T-cell (primary cell): Measurements from ENCODE around the gene SLCO3A1. TPM values are rescaled to one million over a fixed set of nuclear protein-coding genes. Genes with fewer than 3 reads are reported as not detected.

Experiments
- ATAC-seq, 4 experiments: fragments of 200-7000 bp in 3 of 4; fragments of 150-1000 bp in 1 of 4; cut with Tn5 transposase; replicated peaks in 1 of 4; 1 replicate in 3 of 4; 2 replicates in 1 of 4; pipeline ENCODE4 v1.10.0; 2021; ENCODE audit warnings: moderate library complexity in 3 of 4, mild to moderate bottlenecking in 2 of 4, moderate number of reproducible peaks in 1 of 4
- CTCF ChIA-PET, 2 donors: fragments of 300-600 bp; sonication (Branson Sonifier 250); formaldehyde crosslinking; loops; one replicate each; lab custom pipeline; 2022; ENCODE audit warnings: antibody characterized with exemption in 2 of 2; lab: Charles Lee
- POLR2A ChIA-PET, 2 donors: fragments of 300-600 bp; sonication (Branson Sonifier 250); formaldehyde crosslinking; loops; one replicate each; lab custom pipeline; 2022; ENCODE audit warnings: antibody characterized with exemption in 2 of 2; lab: Charles Lee
- DNase-seq, 35 experiments: peaks; one replicate each; pipeline versions ENCODE4 v3.0.0 to v3.0.0-alpha.2; 2013 to 2023
- H3K27ac ChIP-seq: one replicate; pipeline ENCODE4 v1.5.1; 2013; ENCODE audit warnings: low read length
- H3K27me3 ChIP-seq, 2 experiments: replicated peaks in 1 of 2; 1 replicate in 1 of 2; 2 replicates in 1 of 2; pipeline versions ENCODE4 v1.6.1 to v1.7.0; 2013; ENCODE audit warnings: low read length in 1 of 2, mixed read lengths in 1 of 2; ENCODE audit not compliant: control insufficient read depth in 2 of 2, insufficient read depth in 2 of 2; ENCODE audit errors: extremely low read depth in 1 of 2
- H3K36me3 ChIP-seq, 2 donors: 1 replicate in 1 of 2; 2 replicates in 1 of 2; pipeline versions ENCODE4 v1.6.1 to v1.7.0; 2013; ENCODE audit warnings: low read length in 1 of 2; ENCODE audit not compliant: control insufficient read depth in 2 of 2, insufficient read depth in 1 of 2; ENCODE audit errors: extremely low read depth in 1 of 2
- H3K4me1 ChIP-seq, 2 experiments: 1 replicate in 1 of 2; 2 replicates in 1 of 2; pipeline versions ENCODE4 v1.6.1 to v1.7.0; 2013; ENCODE audit warnings: low read length in 2 of 2, mixed read lengths in 1 of 2; ENCODE audit not compliant: insufficient read depth in 2 of 2, control insufficient read depth in 1 of 2; ENCODE audit errors: extremely low read depth in 1 of 2
- H3K4me3 ChIP-seq, 2 donors: 1 replicate in 1 of 2; 2 replicates in 1 of 2; pipeline versions ENCODE4 v1.5.1 to v1.7.0; 2013; ENCODE audit warnings: mild to moderate bottlenecking in 2 of 2, low read length in 1 of 2, moderate library complexity in 1 of 2; ENCODE audit not compliant: control insufficient read depth in 1 of 2; ENCODE audit errors: extremely low read depth in 1 of 2
- H3K9me3 ChIP-seq: 2 replicates; pipeline ENCODE4 v1.7.0; 2013
- H3K27ac Mint-ChIP-seq, 2 donors: one replicate each; pipeline ENCODE4 v1.8.0; 2020 to 2021; ENCODE audit warnings: mild to moderate bottlenecking in 2 of 2, mixed read lengths in 2 of 2
- H3K27me3 Mint-ChIP-seq, 2 donors: one replicate each; pipeline ENCODE4 v1.8.0; 2021 to 2022; ENCODE audit warnings: mixed read lengths in 2 of 2
- H3K36me3 Mint-ChIP-seq: one replicate; pipeline ENCODE4 v1.8.0; 2021; ENCODE audit warnings: mixed read lengths
- H3K4me1 Mint-ChIP-seq, 3 donors: one replicate each; pipeline ENCODE4 v1.8.0; 2020 to 2022; ENCODE audit warnings: mixed read lengths in 3 of 3, mild to moderate bottlenecking in 1 of 3
- H3K4me3 Mint-ChIP-seq, 3 donors: one replicate each; pipeline ENCODE4 v1.8.0; 2020 to 2022; ENCODE audit warnings: mild to moderate bottlenecking in 3 of 3, mixed read lengths in 3 of 3, moderate library complexity in 3 of 3
- H3K9me3 Mint-ChIP-seq, 3 donors: one replicate each; pipeline ENCODE4 v1.8.0; 2020 to 2022; ENCODE audit warnings: mixed read lengths in 3 of 3
- WGBS: methylation state at CpG from one replicate; pipeline ENCODE4 v1.1.5; 2013; ENCODE audit warnings: missing lambda C conversion rate; ENCODE audit not compliant: insufficient coverage; 5-methylcytosine and 5-hydroxymethylcytosine counted together
- total RNA-seq, 35 experiments: library from RNA in 6 of 35; stranded (reverse) in 6 of 35; fragments of 120-200 nt in 1 of 35; gene quantifications; one replicate each; pipeline versions ENCODE4 v1.2.1 to v1.2.4 and lab custom pipeline; 2013 to 2026

SLCO3A1 gene
- total RNA-seq, 5 donors from 2014 or later (not counting 1 experiment from before 2014, with no cell fraction given) = 26.2 to 52.2 (median 38.7) TPM

DNA sequence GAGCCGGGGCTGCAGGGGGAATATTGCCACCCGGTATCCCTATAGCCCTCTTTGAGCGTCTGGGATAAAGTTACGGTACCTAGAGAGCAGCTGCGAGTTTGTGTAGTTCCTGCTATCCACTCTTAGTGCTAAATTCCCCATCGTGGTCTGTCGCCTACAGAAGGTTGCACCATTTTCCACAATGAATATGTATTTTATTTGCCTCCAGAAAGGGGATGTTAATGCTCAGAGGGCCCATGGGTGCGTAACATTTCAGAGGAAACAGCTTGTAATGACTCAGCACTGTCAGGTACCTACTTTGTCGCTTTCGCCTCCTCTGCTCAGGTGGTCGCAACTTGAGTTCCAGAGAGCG, 1.1 kb downstream of the SLCO3A1 start:
- H3K36me3 Mint-ChIP-seq = no peaks in the 10 kb centered on the region
- ChIA-PET POLR2A (interaction anchor here in 1 of 2 donors (0.6 kb wide), 1 partner anchor 40 kb away, joined by 3 read pairs; no protein-coding TSS in a partner anchor), CTCF (interaction anchor here in 1 of 2 donors (0.7 to 1.8 kb wide), 3 partner anchors 10 to 148 kb away, joined by 4 to 8 read pairs (median 4); no protein-coding TSS in a partner anchor)
- H3K9me3 Mint-ChIP-seq = no peaks in the 10 kb centered on the region
- peaks cover 69 to 79% (median 74%) of the 10 kb centered on the region in 3 donors for H3K4me1 Mint-ChIP-seq
- no peaks in the 10 kb centered on the region for H3K27me3 Mint-ChIP-seq
- H3K27me3 ChIP-seq = no peaks in the 10 kb centered on the region
- peak in 8 of 35 experiments; percentile 9 to 57 (median 22) for DNase-seq
- H3K4me1 ChIP-seq = peaks cover 53 to 62% of the 10 kb centered on the region in 2 experiments
- H3K9me3 ChIP-seq = no peaks in the 10 kb centered on the region
- no peaks in the 10 kb centered on the region for H3K36me3 ChIP-seq
- ATAC-seq = no peak
- peak overlapping the region; percentile 71 for H3K27ac ChIP-seq
- H3K4me3 ChIP-seq = peak overlapping the region; percentile 42 to 54
- H3K27ac Mint-ChIP-seq = peak overlapping the region; percentile 89 to 96
- peak overlapping the region; percentile 84 to 88 (median 84) for H3K4me3 Mint-ChIP-seq
- WGBS = 17% methylated on average over 5 of the region's 12 CpGs

DNA sequence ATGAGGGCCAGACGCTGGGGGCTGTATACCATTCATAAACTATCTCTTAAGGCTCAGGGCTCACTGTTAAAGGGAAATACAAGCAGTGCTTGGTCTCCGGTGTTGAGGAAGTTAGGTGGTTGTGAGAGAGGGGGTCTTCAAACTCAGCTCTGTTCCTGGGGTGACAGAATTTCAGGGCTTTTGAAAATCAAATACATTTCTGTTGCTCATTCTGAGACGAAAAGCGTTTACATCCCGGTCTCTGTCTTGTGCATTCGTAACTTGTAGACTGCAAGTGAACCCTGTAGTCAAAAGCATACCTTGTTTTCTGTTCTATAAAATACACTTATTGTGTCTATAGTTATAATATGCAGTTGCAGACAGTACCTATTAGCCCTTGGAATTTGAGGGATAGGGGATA, 1.7 kb downstream of the SLCO3A1 start:
- peak overlapping the region; percentile 84 to 88 (median 84) for H3K4me3 Mint-ChIP-seq
- ChIA-PET POLR2A (no interaction called here), CTCF (interaction anchor here in 1 of 2 donors (1.2 to 1.8 kb wide), 3 partner anchors 9 to 149 kb away, joined by 3 to 8 read pairs (median 4); no protein-coding TSS in a partner anchor)
- H3K4me1 ChIP-seq = peaks cover 50 to 62% of the 10 kb centered on the region in 2 experiments
- no peaks in the 10 kb centered on the region for H3K27me3 ChIP-seq
- no peak for DNase-seq
- H3K27ac Mint-ChIP-seq = peak overlapping the region; percentile 89 to 96
- H3K9me3 ChIP-seq = no peaks in the 10 kb centered on the region
- H3K4me1 Mint-ChIP-seq = peaks cover 65 to 79% (median 76%) of the 10 kb centered on the region in 3 donors
- no peak for ATAC-seq
- no peaks in the 10 kb centered on the region for H3K9me3 Mint-ChIP-seq
- H3K27me3 Mint-ChIP-seq = no peaks in the 10 kb centered on the region
- WGBS = no CpG with 5 or more reads among the region's 6 CpGs
- H3K36me3 ChIP-seq = no peaks in the 10 kb centered on the region
- H3K4me3 ChIP-seq = peak overlapping the region in 1 of 2 donors; percentile 54
- H3K27ac ChIP-seq = peak overlapping the region; percentile 71
- H3K36me3 Mint-ChIP-seq = no peaks in the 10 kb centered on the region

DNA sequence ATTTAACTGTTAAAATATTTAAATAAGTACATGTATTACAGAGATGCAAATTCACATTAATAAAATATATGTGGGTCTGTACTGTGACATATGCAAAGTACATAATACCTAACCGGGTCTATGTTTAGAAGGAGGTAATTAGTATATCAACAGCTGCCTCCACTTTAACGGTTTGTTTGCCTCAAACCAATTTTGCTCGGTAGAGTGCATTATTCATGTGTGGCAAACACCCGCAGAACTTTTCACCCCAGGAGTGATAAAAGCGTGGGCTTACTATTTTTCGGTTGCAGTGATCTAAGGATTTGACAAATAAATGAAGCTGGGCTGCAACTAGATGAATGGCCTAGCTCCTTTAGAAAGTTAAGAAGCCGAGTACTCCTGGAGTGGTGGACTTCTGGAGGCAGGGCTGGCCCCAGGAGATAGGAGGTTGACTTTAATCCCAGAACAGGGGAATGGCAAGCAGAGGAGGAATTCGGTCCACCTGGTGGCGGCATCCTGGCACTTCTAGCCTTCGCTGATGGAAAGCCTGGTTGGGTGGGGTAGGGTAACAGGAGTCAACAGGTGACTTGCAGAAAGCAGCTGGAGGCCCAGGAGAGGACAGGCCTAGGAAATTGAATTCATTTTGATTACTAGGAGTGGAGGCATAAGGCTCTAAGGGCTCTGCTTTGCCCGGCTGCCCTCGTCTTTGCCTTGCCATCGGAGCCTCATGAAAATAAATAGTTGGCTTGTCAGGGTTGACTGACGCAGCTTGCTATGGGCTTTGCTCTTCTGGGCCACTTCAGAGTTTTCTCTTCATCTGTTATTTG, 2.4 kb downstream of the SLCO3A1 start:
- ChIA-PET POLR2A (no interaction called here), CTCF (interaction anchor here in 1 of 2 donors (1.2 kb wide), 1 partner anchor 9 kb away, joined by 3 read pairs; no protein-coding TSS in a partner anchor)
- no peaks in the 10 kb centered on the region for H3K9me3 Mint-ChIP-seq
- Histone ChIP-seq H3K36me3 (peaks cover 0 to 3% of the 10 kb centered on the region in 2 donors), H3K27me3 (no peaks in the 10 kb centered on the region), H3K4me1 (peaks cover 51 to 66% of the 10 kb centered on the region in 2 experiments), H3K9me3 (no peaks in the 10 kb centered on the region), H3K4me3 (no peak overlapping the region), H3K27ac (peak overlapping the region; percentile 71)
- 83% methylated on average over 12 of the region's 14 CpGs for WGBS
- no peaks in the 10 kb centered on the region for H3K36me3 Mint-ChIP-seq
- peak overlapping the region in 2 of 3 donors; percentile 47 to 84 for H3K4me3 Mint-ChIP-seq
- peak overlapping the region; percentile 91 to 96 for H3K27ac Mint-ChIP-seq
- H3K4me1 Mint-ChIP-seq = peaks cover 69 to 79% (median 79%) of the 10 kb centered on the region in 3 donors
- peak in 5 of 35 experiments; percentile 8 to 44 (median 19) for DNase-seq
- no peaks in the 10 kb centered on the region for H3K27me3 Mint-ChIP-seq
- no peak for ATAC-seq

DNA sequence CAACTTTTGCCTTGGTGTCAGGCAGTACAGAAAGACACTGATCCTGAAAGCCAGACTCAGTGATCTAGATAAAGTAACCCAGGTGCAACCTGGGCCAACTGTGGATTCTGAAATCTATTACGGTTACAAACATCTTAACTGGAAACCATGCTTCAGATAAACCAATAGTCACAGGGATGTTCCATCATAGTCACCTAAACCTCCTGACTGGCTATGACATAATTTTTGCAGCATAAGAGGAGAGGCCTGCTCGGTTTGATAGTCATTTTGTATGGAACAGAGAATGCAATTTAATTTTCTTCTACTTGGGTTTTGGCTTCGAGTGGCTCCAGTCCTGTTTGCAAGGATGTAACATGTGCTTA, 3.7 kb downstream of the SLCO3A1 start:
- H3K27ac Mint-ChIP-seq = peak overlapping the region; percentile 91 to 96
- Histone ChIP-seq H3K9me3 (no peaks in the 10 kb centered on the region), H3K4me3 (no peak overlapping the region), H3K27ac (peak overlapping the region; percentile 71), H3K27me3 (no peaks in the 10 kb centered on the region), H3K36me3 (peaks cover 0 to 5% of the 10 kb centered on the region in 2 donors), H3K4me1 (peaks cover 53 to 72% of the 10 kb centered on the region in 2 experiments)
- peaks cover 68 to 82% (median 81%) of the 10 kb centered on the region in 3 donors for H3K4me1 Mint-ChIP-seq
- no peaks in the 10 kb centered on the region for H3K27me3 Mint-ChIP-seq
- CTCF ChIA-PET = no interaction called here
- peak in 1 of 4 experiments; percentile 2 for ATAC-seq
- peak overlapping the region; percentile 8 to 52 (median 49) for H3K4me3 Mint-ChIP-seq
- DNase-seq = peak in 1 of 35 experiments; percentile 49
- POLR2A ChIA-PET = no interaction called here
- no peaks in the 10 kb centered on the region for H3K9me3 Mint-ChIP-seq
- H3K36me3 Mint-ChIP-seq = no peaks in the 10 kb centered on the region
- 31% methylated on average over 2 of the region's 3 CpGs for WGBS

DNA sequence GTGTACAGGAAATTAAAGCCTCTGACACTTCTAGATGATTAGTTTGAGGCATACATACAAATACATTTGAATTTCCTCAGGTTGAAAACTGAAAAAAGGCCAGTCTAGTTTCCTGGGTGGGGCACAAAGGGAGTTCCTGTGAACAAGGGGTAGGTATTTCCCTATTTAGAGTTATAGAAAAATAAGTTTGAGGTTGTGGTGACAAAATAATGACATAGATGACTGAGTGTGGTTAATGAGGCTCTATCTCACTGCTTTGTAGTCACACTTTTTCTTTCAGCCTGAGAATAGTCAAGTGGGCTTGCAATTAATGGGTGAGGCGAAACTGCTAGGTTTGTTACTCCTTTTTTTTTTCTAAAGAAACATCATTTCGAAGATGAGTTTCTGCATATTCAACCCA, 4.3 kb downstream of the SLCO3A1 start:
- peak overlapping the region; percentile 8 to 52 (median 49) for H3K4me3 Mint-ChIP-seq
- POLR2A ChIA-PET = interaction anchor here in 1 of 2 donors (0.6 kb wide), 1 partner anchor 9 kb away, joined by 7 read pairs; no protein-coding TSS in a partner anchor
- DNase-seq = peak in 29 of 35 experiments; percentile 12 to 86 (median 47)

DNA sequence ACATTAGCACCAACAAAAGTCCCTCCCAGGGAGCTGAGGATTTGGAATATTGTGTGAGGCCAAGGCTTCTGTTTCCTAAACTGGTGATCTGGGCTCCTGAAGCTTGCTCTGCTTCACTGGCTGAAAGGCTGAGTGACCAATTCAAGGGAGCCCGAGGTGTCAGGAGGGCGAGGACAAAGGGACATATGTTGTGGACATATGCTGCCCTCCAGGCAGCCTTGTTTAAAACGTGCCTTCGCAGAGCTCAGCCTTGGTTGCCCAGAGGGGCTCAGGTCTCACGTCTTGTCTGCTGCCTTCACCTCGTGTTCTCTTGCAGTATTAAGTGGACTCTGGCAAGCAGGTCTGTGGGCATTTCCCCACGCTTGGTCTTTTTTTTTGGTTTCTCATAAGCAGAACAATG, 7.0 kb downstream of the SLCO3A1 start:
- DNase-seq = no peak
- Mint-ChIP-seq H3K4me3 (no peak overlapping the region), H3K27ac (peak overlapping the region; percentile 16 to 20), H3K9me3 (no peaks in the 10 kb centered on the region), H3K4me1 (peaks cover 84 to 99% (median 93%) of the 10 kb centered on the region in 3 donors), H3K36me3 (no peaks in the 10 kb centered on the region), H3K27me3 (no peaks in the 10 kb centered on the region)
- ChIA-PET CTCF (interaction anchor here in 1 of 2 donors (1.1 kb wide), 1 partner anchor 11 kb away, joined by 7 read pairs; no protein-coding TSS in a partner anchor), POLR2A (no interaction called here)
- H3K4me1 ChIP-seq = peaks cover 40 to 79% of the 10 kb centered on the region in 2 experiments
- no peak for ATAC-seq
- 98% methylated on average over 7 of the region's 7 CpGs for WGBS
- H3K9me3 ChIP-seq = no peaks in the 10 kb centered on the region
- no peak overlapping the region for H3K27ac ChIP-seq
- H3K27me3 ChIP-seq = no peaks in the 10 kb centered on the region
- no peak overlapping the region for H3K4me3 ChIP-seq
- H3K36me3 ChIP-seq = peaks cover 0 to 5% of the 10 kb centered on the region in 2 donors

More for the DNA sequence above, 4.3 kb downstream of the SLCO3A1 start:
- no peaks in the 10 kb centered on the region for H3K9me3 ChIP-seq
- peaks cover 0 to 5% of the 10 kb centered on the region in 2 donors for H3K36me3 ChIP-seq
- no peak overlapping the region for H3K4me3 ChIP-seq
- H3K27ac ChIP-seq = peak overlapping the region; percentile 71
- CTCF ChIA-PET = interaction anchor here (0.6 to 1.1 kb wide), 4 partner anchors 8 to 151 kb away, joined by 3 to 5 read pairs (median 3); no protein-coding TSS in a partner anchor
- Mint-ChIP-seq H3K36me3 (no peaks in the 10 kb centered on the region), H3K4me1 (peaks cover 70 to 84% (median 82%) of the 10 kb centered on the region in 3 donors), H3K9me3 (no peaks in the 10 kb centered on the region), H3K27ac (peak overlapping the region; percentile 91 to 96), H3K27me3 (no peaks in the 10 kb centered on the region)
- peaks cover 49 to 69% of the 10 kb centered on the region in 2 experiments for H3K4me1 ChIP-seq
- peak; percentile 33 to 70 (median 38) for ATAC-seq
- 20% methylated on average over 1 of the region's 2 CpGs for WGBS
- H3K27me3 ChIP-seq = no peaks in the 10 kb centered on the region
